Neural cell (in vitro differentiated cells): ENCODE measurements around the gene MPIG6B. TPM values are rescaled to one million over a fixed set of nuclear protein-coding genes. Genes with fewer than 3 reads are reported as not detected.

Experiments used
- H2AFZ ChIP-seq: fragments of 200-600, 300-800 bp; sonication (generic), shearing (Covaris generic); 2 replicates; pipeline ENCODE4 v1.6.0; 2014; ENCODE audit warnings: low read depth, mild to moderate bottlenecking, antibody characterized with exemption, low read length, moderate library complexity
- H3F3A ChIP-seq: fragments of 200-600 bp; shearing (Covaris generic); 2 replicates; pipeline ENCODE4 v1.6.1; 2016; ENCODE audit warnings: mild to moderate bottlenecking, moderate library complexity, mixed read lengths, antibody characterized with exemption, low read length; ENCODE audit not compliant: insufficient read depth, poor library complexity, severe bottlenecking
- H3K27ac ChIP-seq: fragments of 200-600, 300-800 bp; sonication (generic), shearing (Covaris generic); 2 replicates; pipeline ENCODE4 v1.5.1; 2014; ENCODE audit warnings: mild to moderate bottlenecking, low read length, moderate library complexity
- H3K27me3 ChIP-seq: fragments of 300-800, 200-600 bp; sonication (generic), shearing (Covaris generic); 2 replicates; pipeline ENCODE4 v1.6.0; 2014; ENCODE audit warnings: mild to moderate bottlenecking, low read depth, low read length, moderate library complexity; ENCODE audit not compliant: insufficient read depth
- H3K36me3 ChIP-seq: fragments of 300-800, 200-600 bp; sonication (generic), shearing (Covaris generic); 2 replicates; pipeline ENCODE4 v1.5.1; 2014; ENCODE audit warnings: mild to moderate bottlenecking, antibody characterized with exemption, low read length, moderate library complexity; ENCODE audit not compliant: insufficient read depth
- H3K4me2 ChIP-seq: fragments of 300-800, 200-600 bp; sonication (generic), shearing (Covaris generic); 2 replicates; pipeline ENCODE4 v1.6.0; 2014; ENCODE audit warnings: mild to moderate bottlenecking, low read length
- H3K4me3 ChIP-seq: fragments of 300-800, 200-600 bp; sonication (generic), shearing (Covaris generic); 2 replicates; pipeline ENCODE4 v1.5.1; 2014; ENCODE audit warnings: mild to moderate bottlenecking, low read length, moderate library complexity
- H3K79me2 ChIP-seq: fragments of 200-600 bp; shearing (Covaris generic); replicated peaks from 2 replicates; pipeline ENCODE4 v1.6.0; 2014; ENCODE audit warnings: mild to moderate bottlenecking, low read length, moderate library complexity; ENCODE audit not compliant: insufficient read depth
- H3K9ac ChIP-seq: fragments of 300-800, 200-600 bp; sonication (generic), shearing (Covaris generic); 2 replicates; pipeline ENCODE4 v1.6.1; 2016; ENCODE audit warnings: mild to moderate bottlenecking, low read length, mixed read lengths
- H3K9me2 ChIP-seq: fragments of 200-600 bp; shearing (Covaris generic); 2 replicates; pipeline ENCODE4 v1.6.1; 2016; ENCODE audit warnings: mild to moderate bottlenecking, low read length, mixed read lengths; ENCODE audit not compliant: insufficient read depth
- H3K9me3 ChIP-seq: fragments of 200-600, 300-800 bp; sonication (generic), shearing (Covaris generic); 2 replicates; pipeline ENCODE4 v1.6.1; 2016; ENCODE audit warnings: mild to moderate bottlenecking, mixed run types, low read length, moderate library complexity, mixed read lengths
- H4K20me1 ChIP-seq: fragments of 200-600 bp; shearing (Covaris generic); 2 replicates; pipeline ENCODE4 v1.6.1; 2016; ENCODE audit warnings: mild to moderate bottlenecking, mixed run types; ENCODE audit not compliant: insufficient read depth
- EP300 ChIP-seq: fragments of 450-650 bp; conservative IDR thresholded peaks from 2 replicates; pipeline ENCODE4 v1.6.1; 2014; ENCODE audit warnings: antibody characterized with exemption, mild to moderate bottlenecking, moderate library complexity; ENCODE audit not compliant: poor library complexity, severe bottlenecking
- EZH2 ChIP-seq: fragments of 200-600, 300-800 bp; shearing (Covaris generic), sonication (generic); IDR thresholded peaks from 2 replicates; pipeline ENCODE4 v1.6.1; 2014; ENCODE audit warnings: antibody characterized with exemption, low read length, borderline replicate concordance, mild to moderate bottlenecking; ENCODE audit not compliant: insufficient read depth, poor library complexity, severe bottlenecking
- MXI1 ChIP-seq: fragments of 450-650 bp; conservative IDR thresholded peaks from 2 replicates; pipeline ENCODE4 v1.6.1; 2014; ENCODE audit warnings: antibody characterized with exemption, mild to moderate bottlenecking; ENCODE audit not compliant: poor library complexity, severe bottlenecking
- POLR2AphosphoS5 ChIP-seq: IDR thresholded peaks from 2 replicates; pipeline ENCODE4 v1.6.1; 2012
- RAD21 ChIP-seq: fragments of 450-650 bp; conservative IDR thresholded peaks from 2 replicates; pipeline ENCODE4 v1.6.1; 2014; ENCODE audit warnings: antibody characterized with exemption, mild to moderate bottlenecking, moderate library complexity
- SMC3 ChIP-seq: fragments of 450-650 bp; conservative IDR thresholded peaks from 2 replicates; pipeline ENCODE4 v1.6.1; 2014; ENCODE audit warnings: antibody characterized with exemption, mild to moderate bottlenecking, moderate library complexity; ENCODE audit not compliant: poor library complexity
- TAF1 ChIP-seq: IDR thresholded peaks from 2 replicates; pipeline ENCODE4 v1.6.1; 2012; ENCODE audit warnings: low read depth
- polyA plus RNA-seq: library from polyadenylated mRNA; depleted of rRNA; stranded (reverse); fragments of >200 nt; gene quantifications from 2 replicates; pipeline ENCODE4 v1.2.3, GENCODE V29; 2014
- TF ChIP-seq, protein P1 (sequence below): fragments of 450-650 bp; IDR thresholded peaks from 2 replicates; pipeline ENCODE4 v1.5.1; 2014; ENCODE audit warnings: antibody characterized with exemption, mild to moderate bottlenecking, moderate library complexity; ENCODE audit not compliant: poor library complexity, severe bottlenecking
- TF ChIP-seq, protein P2 (sequence below): IDR thresholded peaks from 2 replicates; pipeline ENCODE4 v1.6.1; 2012; ENCODE audit warnings: borderline replicate concordance

MPIG6B gene
- polyA plus RNA-seq, 1 donor from 2014 or later, result not detected

DNA sequence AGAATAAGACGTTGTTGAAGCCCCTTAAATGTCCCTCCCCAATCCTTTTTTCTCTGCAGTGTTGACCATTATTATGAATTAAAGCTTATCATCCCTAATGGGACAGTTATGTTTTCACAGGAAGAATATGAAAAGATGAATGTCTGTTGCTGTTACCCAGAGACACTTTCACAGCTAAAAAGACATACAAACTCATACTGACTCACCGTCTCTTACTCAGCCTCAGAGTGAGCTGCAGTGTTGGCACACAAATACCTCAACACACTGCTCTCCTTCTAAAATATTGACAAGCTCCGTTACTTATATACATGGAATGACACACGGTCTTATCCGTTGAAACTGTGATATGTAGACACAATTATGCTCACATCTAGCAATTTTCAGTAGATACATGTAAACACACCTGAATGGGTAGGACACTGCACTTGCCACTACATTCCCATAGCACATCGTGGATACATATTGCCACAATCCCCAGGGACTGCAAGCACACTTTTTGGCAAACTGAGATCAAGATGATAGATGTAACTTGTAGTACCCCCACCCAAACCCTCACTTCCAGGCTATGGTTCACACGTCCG lies 29.7 kb downstream of the MPIG6B start:
- no peaks in the 10 kb centered on the region for H3K27me3 ChIP-seq
- H3K9me2 ChIP-seq, result no peaks in the 10 kb centered on the region
- H3K36me3 ChIP-seq, result no peaks in the 10 kb centered on the region
- no peaks in the 10 kb centered on the region for H3K79me2 ChIP-seq
- no peaks in the 10 kb centered on the region for H3K9me3 ChIP-seq
- TF ChIP-seq EP300, result no peak
- TF ChIP-seq, protein P1, sequence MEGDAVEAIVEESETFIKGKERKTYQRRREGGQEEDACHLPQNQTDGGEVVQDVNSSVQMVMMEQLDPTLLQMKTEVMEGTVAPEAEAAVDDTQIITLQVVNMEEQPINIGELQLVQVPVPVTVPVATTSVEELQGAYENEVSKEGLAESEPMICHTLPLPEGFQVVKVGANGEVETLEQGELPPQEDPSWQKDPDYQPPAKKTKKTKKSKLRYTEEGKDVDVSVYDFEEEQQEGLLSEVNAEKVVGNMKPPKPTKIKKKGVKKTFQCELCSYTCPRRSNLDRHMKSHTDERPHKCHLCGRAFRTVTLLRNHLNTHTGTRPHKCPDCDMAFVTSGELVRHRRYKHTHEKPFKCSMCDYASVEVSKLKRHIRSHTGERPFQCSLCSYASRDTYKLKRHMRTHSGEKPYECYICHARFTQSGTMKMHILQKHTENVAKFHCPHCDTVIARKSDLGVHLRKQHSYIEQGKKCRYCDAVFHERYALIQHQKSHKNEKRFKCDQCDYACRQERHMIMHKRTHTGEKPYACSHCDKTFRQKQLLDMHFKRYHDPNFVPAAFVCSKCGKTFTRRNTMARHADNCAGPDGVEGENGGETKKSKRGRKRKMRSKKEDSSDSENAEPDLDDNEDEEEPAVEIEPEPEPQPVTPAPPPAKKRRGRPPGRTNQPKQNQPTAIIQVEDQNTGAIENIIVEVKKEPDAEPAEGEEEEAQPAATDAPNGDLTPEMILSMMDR, result no peak
- no peak for TF ChIP-seq POLR2AphosphoS5
- TF ChIP-seq SMC3, result no peak
- no peak for TF ChIP-seq TAF1
- no peak for TF ChIP-seq RAD21
- TF ChIP-seq, protein P2, sequence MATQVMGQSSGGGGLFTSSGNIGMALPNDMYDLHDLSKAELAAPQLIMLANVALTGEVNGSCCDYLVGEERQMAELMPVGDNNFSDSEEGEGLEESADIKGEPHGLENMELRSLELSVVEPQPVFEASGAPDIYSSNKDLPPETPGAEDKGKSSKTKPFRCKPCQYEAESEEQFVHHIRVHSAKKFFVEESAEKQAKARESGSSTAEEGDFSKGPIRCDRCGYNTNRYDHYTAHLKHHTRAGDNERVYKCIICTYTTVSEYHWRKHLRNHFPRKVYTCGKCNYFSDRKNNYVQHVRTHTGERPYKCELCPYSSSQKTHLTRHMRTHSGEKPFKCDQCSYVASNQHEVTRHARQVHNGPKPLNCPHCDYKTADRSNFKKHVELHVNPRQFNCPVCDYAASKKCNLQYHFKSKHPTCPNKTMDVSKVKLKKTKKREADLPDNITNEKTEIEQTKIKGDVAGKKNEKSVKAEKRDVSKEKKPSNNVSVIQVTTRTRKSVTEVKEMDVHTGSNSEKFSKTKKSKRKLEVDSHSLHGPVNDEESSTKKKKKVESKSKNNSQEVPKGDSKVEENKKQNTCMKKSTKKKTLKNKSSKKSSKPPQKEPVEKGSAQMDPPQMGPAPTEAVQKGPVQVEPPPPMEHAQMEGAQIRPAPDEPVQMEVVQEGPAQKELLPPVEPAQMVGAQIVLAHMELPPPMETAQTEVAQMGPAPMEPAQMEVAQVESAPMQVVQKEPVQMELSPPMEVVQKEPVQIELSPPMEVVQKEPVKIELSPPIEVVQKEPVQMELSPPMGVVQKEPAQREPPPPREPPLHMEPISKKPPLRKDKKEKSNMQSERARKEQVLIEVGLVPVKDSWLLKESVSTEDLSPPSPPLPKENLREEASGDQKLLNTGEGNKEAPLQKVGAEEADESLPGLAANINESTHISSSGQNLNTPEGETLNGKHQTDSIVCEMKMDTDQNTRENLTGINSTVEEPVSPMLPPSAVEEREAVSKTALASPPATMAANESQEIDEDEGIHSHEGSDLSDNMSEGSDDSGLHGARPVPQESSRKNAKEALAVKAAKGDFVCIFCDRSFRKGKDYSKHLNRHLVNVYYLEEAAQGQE, result no peak
- TF ChIP-seq EZH2, result no peak
- no peak for TF ChIP-seq MXI1
- H4K20me1 ChIP-seq, result no peaks in the 10 kb centered on the region
- no peak overlapping the region for H3K4me3 ChIP-seq
- no peak overlapping the region for H2AFZ ChIP-seq
- no peak overlapping the region for H3K4me2 ChIP-seq
- no peak overlapping the region for H3K9ac ChIP-seq
- H3F3A ChIP-seq, result no peaks in the 10 kb centered on the region
- H3K27ac ChIP-seq, result no peak overlapping the region

DNA sequence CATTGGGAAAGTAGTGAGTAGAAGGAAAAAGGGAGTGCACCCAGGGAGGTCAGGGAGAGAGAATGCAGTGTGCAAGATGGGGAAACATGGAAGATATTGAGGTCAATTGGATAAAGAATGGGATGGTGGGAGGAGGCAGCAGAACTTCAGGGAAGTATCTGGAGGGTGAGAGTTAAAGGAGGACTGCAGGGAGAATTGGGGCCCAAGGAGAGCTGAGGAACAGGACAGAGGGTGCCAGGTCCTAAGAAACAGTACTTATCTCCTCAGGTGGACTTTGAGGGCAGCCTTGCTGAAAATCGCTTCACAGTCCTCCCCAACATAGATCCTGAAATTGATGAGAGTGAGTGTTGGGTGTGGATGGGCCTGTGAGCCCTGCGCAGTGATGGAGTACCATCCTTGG lies 35.1 kb downstream of the MPIG6B start:
- Histone ChIP-seq H3K36me3 (no peaks in the 10 kb centered on the region), H3F3A (no peaks in the 10 kb centered on the region), H3K27me3 (no peaks in the 10 kb centered on the region), H3K79me2 (no peaks in the 10 kb centered on the region), H3K9ac (no peak overlapping the region), H3K9me2 (no peaks in the 10 kb centered on the region), H4K20me1 (no peaks in the 10 kb centered on the region), H3K9me3 (no peaks in the 10 kb centered on the region), H3K4me3 (no peak overlapping the region), H3K4me2 (no peak overlapping the region), H3K27ac (no peak overlapping the region), H2AFZ (no peak overlapping the region)
- no peak for TF ChIP-seq POLR2AphosphoS5
- no peak for TF ChIP-seq EP300
- TF ChIP-seq, protein P1, result no peak
- TF ChIP-seq MXI1, result no peak
- TF ChIP-seq TAF1, result no peak
